IMR-90 (cell line): ENCODE results near the gene BSND. TPM values are rescaled to one million over a fixed set of nuclear protein-coding genes. Genes with fewer than 3 reads are reported as not detected.

Experiments used
- ATAC-seq: fragments of 200-7000 bp; cut with Tn5 transposase; 2 replicates; pipeline ENCODE4 v1.9.1; 2020; ENCODE audit warnings: low read depth, mild to moderate bottlenecking, moderate library complexity
- BruUV-seq: library from RNA; stranded (reverse); fragments of 400-500 nt; replicated peaks from 2 replicates; lab custom pipeline; 2021; lab: Mats Ljungman, UMichigan
- CTCF ChIA-PET: fragments of 300-600 bp; formaldehyde crosslinking; extraction: SDS; loops from one replicate; lab custom pipeline; 2021; ENCODE audit warnings: antibody characterized with exemption; lab: Yijun Ruan, JAX
- POLR2A ChIA-PET: fragments of 300-600 bp; sonication (Branson Sonifier 250); formaldehyde crosslinking; loops from one replicate; lab custom pipeline; 2022; ENCODE audit warnings: antibody characterized with exemption; ENCODE audit not compliant: unreplicated experiment; lab: Charles Lee
- DNase-seq: peaks from one replicate; pipeline ENCODE4 v3.0.0; 2013
- H2AFZ ChIP-seq: replicated peaks from 2 replicates; pipeline ENCODE3; 2013; ENCODE audit warnings: low read length, mild to moderate bottlenecking; ENCODE audit not compliant: poor library complexity
- H2AK5ac ChIP-seq: 2 replicates; pipeline ENCODE4 v1.6.1; 2013; ENCODE audit warnings: low read depth, low read length, inconsistent platforms
- H2AK9ac ChIP-seq: replicated peaks from 2 replicates; pipeline ENCODE3; 2013; ENCODE audit warnings: mild to moderate bottlenecking, low read depth, low read length, moderate library complexity; ENCODE audit not compliant: poor library complexity
- H2BK120ac ChIP-seq: 2 replicates; pipeline ENCODE4 v1.6.1; 2013; ENCODE audit warnings: low read depth, low read length, inconsistent platforms
- H2BK15ac ChIP-seq: 3 replicates; pipeline ENCODE4 v1.6.1; 2013; ENCODE audit warnings: low read depth, low read length, inconsistent platforms
- H2BK20ac ChIP-seq: 2 replicates; pipeline ENCODE4 v1.6.1; 2013; ENCODE audit warnings: low read depth, mild to moderate bottlenecking, inconsistent platforms, low read length, moderate library complexity
- H2BK5ac ChIP-seq: 2 replicates; pipeline ENCODE4 v1.6.1; 2013; ENCODE audit warnings: mild to moderate bottlenecking, low read depth, low read length, inconsistent platforms; ENCODE audit not compliant: poor library complexity, severe bottlenecking
- H3K14ac ChIP-seq: replicated peaks from 2 replicates; pipeline ENCODE4 v1.6.1; 2013; ENCODE audit warnings: low read depth, low read length, inconsistent platforms
- H3K18ac ChIP-seq: 2 replicates; pipeline ENCODE4 v1.6.1; 2013; ENCODE audit warnings: low read depth, low read length, control low read depth
- H3K23ac ChIP-seq: 2 replicates; pipeline ENCODE4 v1.6.1; 2013; ENCODE audit warnings: low read depth, low read length, inconsistent platforms
- H3K27ac ChIP-seq: 2 replicates; pipeline ENCODE4 v1.5.1; 2013; ENCODE audit warnings: mild to moderate bottlenecking, control low read depth, low read length; ENCODE audit not compliant: insufficient read depth
- H3K27me3 ChIP-seq: 2 replicates; pipeline ENCODE4 v1.6.1; 2013; ENCODE audit warnings: low read length; ENCODE audit not compliant: control insufficient read depth, insufficient read depth
- H3K36me3 ChIP-seq: 2 replicates; pipeline ENCODE4 v1.6.1; 2013; ENCODE audit warnings: low read length, mixed read lengths; ENCODE audit not compliant: control insufficient read depth, insufficient read depth
- H3K4ac ChIP-seq: 2 replicates; pipeline ENCODE4 v1.6.1; 2013; ENCODE audit warnings: low read depth, low read length, inconsistent platforms
- H3K4me1 ChIP-seq: 2 replicates; pipeline ENCODE4 v1.6.1; 2013; ENCODE audit warnings: low read length, mixed read lengths; ENCODE audit not compliant: control insufficient read depth, insufficient read depth
- H3K4me2 ChIP-seq: 2 replicates; pipeline ENCODE4 v1.6.1; 2013; ENCODE audit warnings: low read depth, mild to moderate bottlenecking, control low read depth, low read length, moderate library complexity
- H3K4me3 ChIP-seq: 2 replicates; pipeline ENCODE4 v1.5.1; 2013; ENCODE audit warnings: low read depth, mild to moderate bottlenecking, control low read depth, low read length, moderate library complexity; ENCODE audit not compliant: insufficient read depth
- H3K56ac ChIP-seq: 2 replicates; pipeline ENCODE4 v1.6.1; 2013; ENCODE audit warnings: low read length, inconsistent platforms; ENCODE audit not compliant: insufficient read depth; ENCODE audit errors: extremely low read depth
- H3K79me1 ChIP-seq, 2 experiments: 2 replicates each; pipeline ENCODE4 v1.6.1; 2013; ENCODE audit warnings: low read length in 2 of 2, inconsistent platforms in 1 of 2, low read depth in 1 of 2
- H3K9ac ChIP-seq: 2 replicates; pipeline ENCODE4 v1.6.1; 2013; ENCODE audit warnings: low read depth, low read length, control low read depth
- H3K9me1 ChIP-seq: 2 replicates; pipeline ENCODE4 v1.6.1; 2013; ENCODE audit warnings: low read length, inconsistent platforms; ENCODE audit not compliant: insufficient read depth
- H3K9me3 ChIP-seq: 2 replicates; pipeline ENCODE4 v1.6.1; 2013; ENCODE audit warnings: low read length; ENCODE audit not compliant: control insufficient read depth, insufficient read depth
- H4K20me1 ChIP-seq: 2 replicates; pipeline ENCODE4 v1.6.1; 2013; ENCODE audit warnings: low read length, inconsistent platforms; ENCODE audit not compliant: insufficient read depth
- H4K5ac ChIP-seq: 2 replicates; pipeline ENCODE4 v1.6.1; 2013; ENCODE audit warnings: mild to moderate bottlenecking, low read depth, low read length, control low read depth
- H4K8ac ChIP-seq, 2 experiments: 2 replicates each; pipeline ENCODE4 v1.6.1; 2013; ENCODE audit warnings: low read depth in 2 of 2, low read length in 2 of 2, control low read depth in 1 of 2, inconsistent platforms in 1 of 2
- H4K91ac ChIP-seq: 2 replicates; pipeline ENCODE4 v1.6.1; 2013; ENCODE audit warnings: low read depth, low read length, inconsistent platforms; ENCODE audit not compliant: insufficient read depth
- BHLHE40 ChIP-seq: fragments of 150-350 bp; IDR thresholded peaks from 2 replicates; pipeline ENCODE4 v1.6.1; 2016; ENCODE audit warnings: mild to moderate bottlenecking, low read depth, low read length
- CTCF ChIP-seq: conservative IDR thresholded peaks from 2 replicates; pipeline ENCODE4 v1.5.1; 2012; ENCODE audit warnings: mild to moderate bottlenecking, low read depth, low read length, improper control_type of control experiment
- FOS ChIP-seq: fragments of 150-350 bp; IDR thresholded peaks from 2 replicates; pipeline ENCODE4 v1.6.1; 2016; ENCODE audit warnings: low read depth, low read length
- MAFK ChIP-seq: IDR thresholded peaks from 2 replicates; pipeline ENCODE4 v1.6.1; 2012; ENCODE audit warnings: low read depth, low read length, improper control_type of control experiment
- MAZ ChIP-seq: IDR thresholded peaks from 2 replicates; pipeline ENCODE4 v1.6.1; 2012; ENCODE audit warnings: low read depth, mild to moderate bottlenecking, low read length, improper control_type of control experiment, moderate library complexity, borderline replicate concordance
- WGBS, 2 experiments: methylation state at CpG; one replicate each; pipeline versions ENCODE4 v1.1.5 to v1.1.7; 2013; ENCODE audit warnings: missing lambda C conversion rate in 2 of 2; ENCODE audit not compliant: insufficient read length in 1 of 2; ENCODE audit errors: extremely low coverage in 2 of 2; 5-methylcytosine and 5-hydroxymethylcytosine counted together
- dilution Hi-C: fragments of 300-500 bp; cut with HindIII; formaldehyde crosslinking; loops from one replicate; pipeline ENCODE4 v1.14.3; 2018; ENCODE audit warnings: low sequenced_read_pairs; ENCODE audit not compliant: unreplicated experiment
- in situ Hi-C: fragments of 300-500 bp; cut with MboI; formaldehyde crosslinking; loops from 3 replicates; pipeline ENCODE4 v1.14.3; 2019; ENCODE audit warnings: low sequenced_read_pairs, inconsistent platforms, mixed read lengths
- intact Hi-C: fragments of 100-400 bp; cut with micrococcal nuclease; formaldehyde crosslinking; loops from 2 replicates; pipeline ENCODE4 v1.10.0; 2022
- polyA plus RNA-seq, 3 experiments: library from polyadenylated mRNA; depleted of rRNA; stranded (reverse); fragments of >200 nt; gene quantifications; 2 replicates each; pipeline ENCODE4 v1.2.3, GENCODE V29; 2012; ENCODE audit warnings: low replicate concordance in 1 of 3
- total RNA-seq: library from RNA; depleted of rRNA; stranded (reverse); fragments of >200 nt; gene quantifications from 2 replicates; pipeline ENCODE4 v1.2.3, GENCODE V29; 2012

BSND gene
- total and polyA plus RNA-seq, 2 of the 4 experiments (the other 2 are of a cell fraction): not detected

DNA sequence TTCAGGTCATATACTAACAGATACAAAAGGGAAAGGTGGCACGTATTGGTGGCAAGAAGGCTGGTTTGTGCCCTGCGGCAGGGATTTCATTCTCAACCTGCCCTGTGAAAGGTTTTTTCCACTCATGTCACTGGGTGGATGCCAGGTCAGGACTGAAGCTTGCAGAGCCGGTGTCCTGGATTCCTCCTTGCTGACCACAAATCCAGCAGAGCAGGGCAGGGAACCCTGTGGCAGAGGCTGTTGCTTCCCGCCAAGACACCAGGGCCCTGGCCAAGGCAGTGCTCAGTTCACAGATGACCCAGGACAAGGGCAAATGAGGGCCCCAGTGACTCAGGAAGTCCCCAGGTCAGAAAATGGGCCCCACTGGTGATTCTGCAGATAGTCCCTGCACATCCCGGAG lies 16.4 kb downstream of the BSND start:
- Histone ChIP-seq H3K14ac (no peak overlapping the region), H2BK5ac (no peak overlapping the region), H3K4me1 (peaks cover 11% of the 10 kb centered on the region), H2BK15ac (no peak overlapping the region), H3K27ac (no peak overlapping the region), H3K79me1 (no peaks in the 10 kb centered on the region), H3K4ac (no peak overlapping the region), H3K4me3 (no peak overlapping the region), H3K9me1 (no peaks in the 10 kb centered on the region), H2AK5ac (no peak overlapping the region), H4K5ac (no peak overlapping the region), H2BK120ac (no peak overlapping the region), H3K9ac (no peak overlapping the region), H4K91ac (no peak overlapping the region), H2BK20ac (no peak overlapping the region), H3K27me3 (peaks cover 66% of the 10 kb centered on the region), H3K9me3 (no peaks in the 10 kb centered on the region), H4K20me1 (no peaks in the 10 kb centered on the region), H4K8ac (no peak overlapping the region), H2AK9ac (no peak overlapping the region), H2AFZ (no peak overlapping the region), H3K36me3 (no peaks in the 10 kb centered on the region), H3K18ac (no peak overlapping the region), H3K56ac (no peak overlapping the region), H3K23ac (no peak overlapping the region), H3K4me2 (no peak overlapping the region)
- in situ Hi-C loops: no loop called here
- no peak for ATAC-seq
- BruUV-seq: no TSS peak
- CTCF ChIA-PET: interaction anchor here (1.5 kb wide), 1 partner anchor 70 kb away, joined by 9 read pairs; no protein-coding TSS in a partner anchor
- POLR2A ChIA-PET: no interaction called here
- TF ChIP-seq CTCF: no peak
- TF ChIP-seq MAZ: no peak
- TF ChIP-seq MAFK: no peak
- no peak for TF ChIP-seq FOS
- TF ChIP-seq BHLHE40: no peak
- intact Hi-C loops: no loop called here
- dilution Hi-C loops: no loop called here
- 90% methylated on average over 2 of the region's 5 CpGs; no CpG with 5 or more reads in 1 of the 2 experiments for WGBS, 2 experiments
- DNase-seq: no peak
